HCT116 (cell line): ENCODE results near the gene CNN3. TPM values are rescaled to one million over a fixed set of nuclear protein-coding genes. Genes with fewer than 3 reads are reported as not detected.

Source experiments
- ATAC-seq: fragments of 200-7000 bp; cut with Tn5 transposase; 2 replicates; pipeline ENCODE4 v1.9.1; 2020; ENCODE audit warnings: mild to moderate bottlenecking, moderate library complexity
- BruUV-seq: library from RNA; stranded (reverse); fragments of 400-500 nt; replicated peaks from 2 replicates; lab custom pipeline; 2021; lab: Mats Ljungman, UMichigan
- CTCF ChIA-PET: fragments of 300-600 bp; sonication (Branson Sonifier 250); formaldehyde crosslinking; loops from one replicate; lab custom pipeline; 2021; ENCODE audit warnings: antibody characterized with exemption; lab: Charles Lee
- POLR2A ChIA-PET: fragments of 300-600, 350-600 bp; sonication (Branson Sonifier 250); formaldehyde crosslinking; loops from one replicate; lab custom pipeline; 2021; ENCODE audit warnings: antibody characterized with exemption; lab: Charles Lee
- RAD21 ChIA-PET, 2 experiments: fragments of 300-600 bp; sonication (Branson Sonifier 250); formaldehyde crosslinking; loops; one replicate each; lab custom pipeline; 2023; ENCODE audit warnings: low total read pairs in 2 of 2; ENCODE audit not compliant: uncharacterized antibody in 2 of 2, unreplicated experiment in 2 of 2, low non-redundant PET in 1 of 2; lab: Charles Lee
- DNase-seq: peaks from one replicate; pipeline ENCODE4 v3.0.0-alpha.2; 2010; ENCODE audit warnings: low read depth, low spot score
- H2AFZ ChIP-seq: fragments of 200-600 bp; shearing (Covaris generic), sonication (generic); 2 replicates; pipeline ENCODE4 v1.6.1; 2017; ENCODE audit warnings: low read depth, mixed run types, mixed read lengths, antibody characterized with exemption, low read length; ENCODE audit not compliant: poor library complexity, severe bottlenecking
- H3K27ac ChIP-seq: 2 replicates; pipeline ENCODE4 v1.5.1; 2012; ENCODE audit warnings: low read depth, low read length
- H3K27me3 ChIP-seq: fragments of 200-600 bp; sonication (generic); 2 replicates; pipeline ENCODE4 v1.6.1; 2016; ENCODE audit warnings: mixed run types, low read length, mixed read lengths; ENCODE audit not compliant: insufficient read depth
- H3K36me3 ChIP-seq, 2 experiments: fragments of 200-500 bp in 1 of 2; fragments of 200-600 bp in 1 of 2; sonication (Bioruptor generic) in 1 of 2; sonication (generic) in 1 of 2; 2 replicates each; pipeline versions ENCODE4 v1.5.1 to v1.6.1; 2014 to 2016; ENCODE audit warnings: low read length in 2 of 2, inconsistent platforms in 1 of 2, mixed read lengths in 1 of 2, mixed run types in 1 of 2; ENCODE audit not compliant: insufficient read depth in 2 of 2, control insufficient read depth in 1 of 2
- H3K4me1 ChIP-seq, 2 experiments: fragments of 200-600 bp in 1 of 2; sonication (generic) in 1 of 2; 2 replicates each; pipeline versions ENCODE4 v1.5.1 to v1.6.1; 2012 to 2017; ENCODE audit warnings: low read length in 2 of 2, inconsistent platforms in 1 of 2, mild to moderate bottlenecking in 1 of 2, mixed read lengths in 1 of 2, mixed run types in 1 of 2, moderate library complexity in 1 of 2; ENCODE audit not compliant: insufficient read depth in 2 of 2, control insufficient read depth in 1 of 2
- H3K4me2 ChIP-seq: fragments of 200-600 bp; sonication (generic); 2 replicates; pipeline ENCODE4 v1.6.1; 2017; ENCODE audit warnings: mixed run types, low read length, mixed read lengths
- H3K4me3 ChIP-seq, 2 experiments: fragments of 200-600 bp in 1 of 2; sonication (generic) in 1 of 2; replicated peaks in 1 of 2; 2 replicates each; pipeline ENCODE4 v1.5.1; 2011 to 2016; ENCODE audit warnings: low read length in 2 of 2, control low read depth in 1 of 2, low read depth in 1 of 2, mild to moderate bottlenecking in 1 of 2, mixed read lengths in 1 of 2, mixed run types in 1 of 2
- H3K79me2 ChIP-seq: fragments of 200-600 bp; sonication (generic); 2 replicates; pipeline ENCODE4 v1.6.1; 2017; ENCODE audit warnings: mild to moderate bottlenecking, mixed run types, low read length, moderate library complexity, mixed read lengths; ENCODE audit not compliant: insufficient read depth
- H3K9ac ChIP-seq: fragments of 200-600 bp; sonication (generic); 2 replicates; pipeline ENCODE4 v1.6.1; 2016; ENCODE audit warnings: low read length, mixed read lengths
- H3K9me2 ChIP-seq: fragments of 200-600 bp; sonication (generic), shearing (Covaris generic); 2 replicates; pipeline ENCODE4 v1.6.1; 2017; ENCODE audit warnings: mixed run types, mild to moderate bottlenecking, moderate library complexity; ENCODE audit not compliant: insufficient read depth
- H3K9me3 ChIP-seq, 2 experiments: fragments of 200-500 bp in 1 of 2; fragments of 200-600 bp in 1 of 2; sonication (Bioruptor generic) in 1 of 2; sonication (generic) in 1 of 2; 2 replicates each; pipeline ENCODE4 v1.6.1; 2014 to 2017; ENCODE audit warnings: low read length in 2 of 2, mixed read lengths in 2 of 2, inconsistent platforms in 1 of 2, low read depth in 1 of 2, mild to moderate bottlenecking in 1 of 2, mixed run types in 1 of 2, moderate library complexity in 1 of 2; ENCODE audit not compliant: control insufficient read depth in 1 of 2, insufficient read depth in 1 of 2
- H4K20me1 ChIP-seq: fragments of 200-600 bp; sonication (generic), shearing (Covaris generic); 2 replicates; pipeline ENCODE4 v1.6.1; 2017; ENCODE audit warnings: mixed run types, mild to moderate bottlenecking, moderate library complexity; ENCODE audit not compliant: insufficient read depth
- CBX3 ChIP-seq: IDR thresholded peaks from 2 replicates; pipeline ENCODE4 v1.6.1; 2012; ENCODE audit warnings: low read depth
- CEBPB ChIP-seq: IDR thresholded peaks from 2 replicates; pipeline ENCODE4 v1.6.1; 2012; ENCODE audit warnings: low read depth
- EGR1 ChIP-seq: IDR thresholded peaks from 2 replicates; pipeline ENCODE4 v1.6.1; 2012; ENCODE audit warnings: low read depth
- ELF1 ChIP-seq: IDR thresholded peaks from 2 replicates; pipeline ENCODE4 v1.6.1; 2012; ENCODE audit warnings: low read depth, borderline replicate concordance
- EZH2 ChIP-seq: fragments of 200-600 bp; sonication (generic); IDR thresholded peaks from 2 replicates; pipeline ENCODE4 v1.6.1; 2017; ENCODE audit warnings: antibody characterized with exemption, mixed run types
- EZH2phosphoT487 ChIP-seq: fragments of 200-600 bp; IDR thresholded peaks from 2 replicates; pipeline ENCODE4 v1.6.1; 2018; ENCODE audit warnings: antibody characterized with exemption, borderline replicate concordance
- FOSL1 ChIP-seq: IDR thresholded peaks from 2 replicates; pipeline ENCODE4 v1.6.1; 2012; ENCODE audit warnings: low read depth
- JUND ChIP-seq: IDR thresholded peaks from 2 replicates; pipeline ENCODE4 v1.6.1; 2012
- MAX ChIP-seq: IDR thresholded peaks from 2 replicates; pipeline ENCODE4 v1.6.1; 2012
- POLR2A ChIP-seq: IDR thresholded peaks from 2 replicates; pipeline ENCODE4 v1.7.0; 2011; ENCODE audit warnings: borderline replicate concordance; ENCODE audit not compliant: insufficient read depth, insufficient read length; ENCODE audit errors: extremely low read depth
- POLR2AphosphoS5 ChIP-seq: IDR thresholded peaks from 2 replicates; pipeline ENCODE4 v1.6.1; 2011; ENCODE audit warnings: mild to moderate bottlenecking, low read depth, low read length, moderate library complexity
- RAD21 ChIP-seq: IDR thresholded peaks from 2 replicates; pipeline ENCODE4 v1.6.1; 2012; ENCODE audit warnings: low read depth, mild to moderate bottlenecking
- SIN3A ChIP-seq: IDR thresholded peaks from 2 replicates; pipeline ENCODE4 v1.6.1; 2012; ENCODE audit warnings: low read depth
- SP1 ChIP-seq: IDR thresholded peaks from 2 replicates; pipeline ENCODE4 v1.6.1; 2012; ENCODE audit warnings: low read depth
- SRF ChIP-seq: IDR thresholded peaks from 2 replicates; pipeline ENCODE4 v1.6.1; 2012; ENCODE audit warnings: low read depth
- TCF7L2 ChIP-seq: IDR thresholded peaks from 2 replicates; pipeline ENCODE4 v1.7.0; 2011; ENCODE audit warnings: borderline replicate concordance, inconsistent platforms; ENCODE audit not compliant: insufficient read depth, insufficient read length; ENCODE audit errors: extremely low read depth
- YY1 ChIP-seq: IDR thresholded peaks from 2 replicates; pipeline ENCODE4 v1.6.1; 2011; ENCODE audit warnings: low read length, low read depth, moderate library complexity, mild to moderate bottlenecking; ENCODE audit not compliant: insufficient replicate concordance; ENCODE audit errors: extremely low read depth
- ZFX ChIP-seq: fragments of 450-650 bp; IDR thresholded peaks from 2 replicates; pipeline ENCODE4 v1.6.1; 2017
- ZNF274 ChIP-seq: fragments of 200-500 bp; sonication (Bioruptor generic); IDR thresholded peaks from 2 replicates; pipeline ENCODE4 v1.6.1; 2014; ENCODE audit warnings: mild to moderate bottlenecking, low read depth, low read length, inconsistent platforms
- intact Hi-C: fragments of 100-400 bp; cut with micrococcal nuclease; formaldehyde crosslinking; loops from 2 replicates; pipeline ENCODE4 v1.10.0; 2022
- total RNA-seq: library from RNA; stranded (reverse); gene quantifications from one replicate; pipeline ENCODE4 v1.2.1, GENCODE V29; 2021; ENCODE audit not compliant: unreplicated experiment
- TF ChIP-seq, protein P1 (sequence below): IDR thresholded peaks from 2 replicates; pipeline ENCODE4 v1.6.1; 2011; ENCODE audit warnings: mild to moderate bottlenecking, low read length, moderate library complexity; ENCODE audit not compliant: insufficient replicate concordance; ENCODE audit errors: extremely low read depth
- TF ChIP-seq, protein P2 (sequence below): IDR thresholded peaks from 2 replicates; pipeline ENCODE4 v1.6.1; 2012; ENCODE audit warnings: low read depth
- TF ChIP-seq, protein P3 (sequence below): IDR thresholded peaks from 2 replicates; pipeline ENCODE4 v1.6.1; 2012

Gene CNN3
- total RNA-seq, 1 experiment from 2014 or later, result 109 TPM

DNA sequence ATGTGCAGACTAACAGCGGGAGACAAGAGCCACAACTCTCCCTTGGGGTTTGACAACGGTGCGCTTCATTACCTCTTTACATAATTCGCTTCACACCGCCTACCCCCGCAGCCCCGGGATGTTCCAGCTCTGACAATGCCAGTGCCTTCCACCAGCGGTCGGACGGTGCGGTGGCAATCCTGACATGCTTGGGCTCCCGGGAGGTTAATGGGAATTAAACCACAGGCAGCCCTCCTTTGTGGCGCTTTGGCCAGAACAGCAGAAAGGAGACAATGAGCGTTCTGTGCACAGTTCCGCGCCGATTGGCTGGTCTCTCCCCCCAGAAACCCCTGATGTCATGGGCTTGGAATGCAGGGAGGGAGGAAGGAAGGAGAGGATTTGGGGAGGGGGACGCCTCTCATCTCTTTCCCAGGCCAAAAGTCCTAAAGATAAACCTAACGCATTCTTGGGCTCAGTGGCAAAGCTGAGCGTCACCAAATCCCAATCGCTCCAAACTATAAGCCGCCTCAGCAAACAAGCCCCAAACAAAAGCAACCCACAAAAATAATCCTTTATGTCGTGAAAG is 1.3 kb downstream of the CNN3 start:
- Histone ChIP-seq H3K36me3 (0 out of 4 replicates have a peak, but pooled peaks cover 0 to 6% of the 10 kb centered on the region in 2 experiments), H3K4me3 (peak overlapping the region; percentile 69 to 86), H3K4me1 (peaks cover 11 to 41% of the 10 kb centered on the region in 2 experiments; a peak in 3 of 4 replicates), H3K9ac (peak overlapping the region; percentile 85), H3K4me2 (peak overlapping the region; percentile 95), H4K20me1 (peaks cover 12% of the 10 kb centered on the region; the same call in 1 of the 2 replicates), H3K9me3 (no peaks in the 10 kb centered on the region), H3K27me3 (no peaks in the 10 kb centered on the region), H2AFZ (no peak overlapping the region), H3K79me2 (peaks cover 60% of the 10 kb centered on the region), H3K27ac (peak overlapping the region; percentile 89), H3K9me2 (no peaks in the 10 kb centered on the region)
- DNase-seq (peak; percentile 72), ATAC-seq (peak; percentile 64)
- intact Hi-C loops, result loop anchor here (2.0 kb wide), 2 partner anchors 71 to 115 kb away; no protein-coding TSS in a partner anchor
- CTCF ChIA-PET, result no interaction called here
- POLR2A ChIA-PET, result interaction anchor here (1.1 kb wide), 1 partner anchor 11 kb away, joined by 3 read pairs; no protein-coding TSS in a partner anchor
- no TSS peak for BruUV-seq
- RAD21 ChIA-PET, result no interaction called here
- TF ChIP-seq FOSL1, result peak; percentile 26; the same call in 1 of the 2 replicates
- TF ChIP-seq SP1, result no peak
- TF ChIP-seq ELF1, result no peak
- TF ChIP-seq, protein P1, sequence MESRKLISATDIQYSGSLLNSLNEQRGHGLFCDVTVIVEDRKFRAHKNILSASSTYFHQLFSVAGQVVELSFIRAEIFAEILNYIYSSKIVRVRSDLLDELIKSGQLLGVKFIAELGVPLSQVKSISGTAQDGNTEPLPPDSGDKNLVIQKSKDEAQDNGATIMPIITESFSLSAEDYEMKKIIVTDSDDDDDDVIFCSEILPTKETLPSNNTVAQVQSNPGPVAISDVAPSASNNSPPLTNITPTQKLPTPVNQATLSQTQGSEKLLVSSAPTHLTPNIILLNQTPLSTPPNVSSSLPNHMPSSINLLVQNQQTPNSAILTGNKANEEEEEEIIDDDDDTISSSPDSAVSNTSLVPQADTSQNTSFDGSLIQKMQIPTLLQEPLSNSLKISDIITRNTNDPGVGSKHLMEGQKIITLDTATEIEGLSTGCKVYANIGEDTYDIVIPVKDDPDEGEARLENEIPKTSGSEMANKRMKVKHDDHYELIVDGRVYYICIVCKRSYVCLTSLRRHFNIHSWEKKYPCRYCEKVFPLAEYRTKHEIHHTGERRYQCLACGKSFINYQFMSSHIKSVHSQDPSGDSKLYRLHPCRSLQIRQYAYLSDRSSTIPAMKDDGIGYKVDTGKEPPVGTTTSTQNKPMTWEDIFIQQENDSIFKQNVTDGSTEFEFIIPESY, result no peak
- TF ChIP-seq EZH2, result no peak
- TF ChIP-seq SIN3A, result peak; percentile 70
- no peak for TF ChIP-seq POLR2AphosphoS5
- TF ChIP-seq YY1, result no peak
- no peak for TF ChIP-seq ZFX
- no peak for TF ChIP-seq CEBPB
- no peak for TF ChIP-seq EZH2phosphoT487
- TF ChIP-seq RAD21, result 0 out of 2 replicates have a peak, but pooled peaks have one; percentile 3
- TF ChIP-seq, protein P2, sequence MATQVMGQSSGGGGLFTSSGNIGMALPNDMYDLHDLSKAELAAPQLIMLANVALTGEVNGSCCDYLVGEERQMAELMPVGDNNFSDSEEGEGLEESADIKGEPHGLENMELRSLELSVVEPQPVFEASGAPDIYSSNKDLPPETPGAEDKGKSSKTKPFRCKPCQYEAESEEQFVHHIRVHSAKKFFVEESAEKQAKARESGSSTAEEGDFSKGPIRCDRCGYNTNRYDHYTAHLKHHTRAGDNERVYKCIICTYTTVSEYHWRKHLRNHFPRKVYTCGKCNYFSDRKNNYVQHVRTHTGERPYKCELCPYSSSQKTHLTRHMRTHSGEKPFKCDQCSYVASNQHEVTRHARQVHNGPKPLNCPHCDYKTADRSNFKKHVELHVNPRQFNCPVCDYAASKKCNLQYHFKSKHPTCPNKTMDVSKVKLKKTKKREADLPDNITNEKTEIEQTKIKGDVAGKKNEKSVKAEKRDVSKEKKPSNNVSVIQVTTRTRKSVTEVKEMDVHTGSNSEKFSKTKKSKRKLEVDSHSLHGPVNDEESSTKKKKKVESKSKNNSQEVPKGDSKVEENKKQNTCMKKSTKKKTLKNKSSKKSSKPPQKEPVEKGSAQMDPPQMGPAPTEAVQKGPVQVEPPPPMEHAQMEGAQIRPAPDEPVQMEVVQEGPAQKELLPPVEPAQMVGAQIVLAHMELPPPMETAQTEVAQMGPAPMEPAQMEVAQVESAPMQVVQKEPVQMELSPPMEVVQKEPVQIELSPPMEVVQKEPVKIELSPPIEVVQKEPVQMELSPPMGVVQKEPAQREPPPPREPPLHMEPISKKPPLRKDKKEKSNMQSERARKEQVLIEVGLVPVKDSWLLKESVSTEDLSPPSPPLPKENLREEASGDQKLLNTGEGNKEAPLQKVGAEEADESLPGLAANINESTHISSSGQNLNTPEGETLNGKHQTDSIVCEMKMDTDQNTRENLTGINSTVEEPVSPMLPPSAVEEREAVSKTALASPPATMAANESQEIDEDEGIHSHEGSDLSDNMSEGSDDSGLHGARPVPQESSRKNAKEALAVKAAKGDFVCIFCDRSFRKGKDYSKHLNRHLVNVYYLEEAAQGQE, result no peak
- TF ChIP-seq, protein P3, sequence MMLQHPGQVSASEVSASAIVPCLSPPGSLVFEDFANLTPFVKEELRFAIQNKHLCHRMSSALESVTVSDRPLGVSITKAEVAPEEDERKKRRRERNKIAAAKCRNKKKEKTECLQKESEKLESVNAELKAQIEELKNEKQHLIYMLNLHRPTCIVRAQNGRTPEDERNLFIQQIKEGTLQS, result no peak
- no peak for TF ChIP-seq ZNF274
- no peak for TF ChIP-seq SRF
- no peak for TF ChIP-seq POLR2A
- TF ChIP-seq TCF7L2, result no peak
- TF ChIP-seq EGR1, result no peak
- peak; percentile 53; the same call in 1 of the 2 replicates for TF ChIP-seq MAX
- no peak for TF ChIP-seq CBX3
- no peak for TF ChIP-seq JUND
